ENCODE results near the gene NAALADL2. TPM values are rescaled to one million over a fixed set of nuclear protein-coding genes. Genes with fewer than 3 reads are reported as not detected.

Gene NAALADL2
- total and polyA plus RNA-seq, 2 donors (not counting 1 experiment from before 2014, with no cell fraction given), result not detected

- no peak overlapping the region for H3K4me2 ChIP-seq (replicated peaks; ENCODE audit: low read depth, low read length, poor library complexity, severe bottlenecking)
- H3K4me1 ChIP-seq (ENCODE audit: control insufficient read depth in 2 of 2, insufficient read depth in 2 of 2, low read length in 2 of 2), result no peaks in the 10 kb centered on the region
- H3K27me3 ChIP-seq (replicated peaks in 1 of 4; ENCODE audit: control extremely low read depth in 1 of 4, control insufficient read depth in 3 of 4, insufficient read depth in 4 of 4, low read length in 3 of 4), result no peaks in the 10 kb centered on the region
- intact Hi-C loops (cut with micrococcal nuclease), result no loop called here
- DNase-seq, result no peak
- Mint-ChIP-seq H3K4me3 (no peak overlapping the region), H3K9me3 (ENCODE audit: insufficient read depth) (peaks cover 6% of the 10 kb centered on the region), H3K4me1 (no peaks in the 10 kb centered on the region), H3K27me3 (no peaks in the 10 kb centered on the region), H3K27ac (no peak overlapping the region)
- H3K9me3 ChIP-seq (ENCODE audit: control extremely low read depth in 1 of 3, control insufficient read depth in 2 of 3, insufficient read depth in 1 of 3, low read length in 2 of 3), result no peaks in the 10 kb centered on the region
- H3K79me2 ChIP-seq (ENCODE audit: control insufficient read depth, insufficient read depth, low read length), result no peaks in the 10 kb centered on the region
- WGBS (ENCODE audit: insufficient coverage), result 100% methylated on average over 1 of the region's 4 CpGs
- no peaks in the 10 kb centered on the region for H4K20me1 ChIP-seq (ENCODE audit: control insufficient read depth, insufficient read depth, low read length, poor library complexity, severe bottlenecking)
- ChIA-PET POLR2A (no interaction called here), CTCF (no interaction called here)
- no peaks in the 10 kb centered on the region for H3K36me3 ChIP-seq (replicated peaks in 1 of 2; ENCODE audit: control extremely low read depth in 1 of 2, control insufficient read depth in 1 of 2, extremely low read depth in 1 of 2, insufficient read depth in 2 of 2, low read length in 1 of 2)
- H3K4me3 ChIP-seq (ENCODE audit: control extremely low read depth in 1 of 5, extremely low read depth in 1 of 5, insufficient read depth in 1 of 5, low read depth in 2 of 5, low read length in 4 of 5), result no peak overlapping the region
- no peak overlapping the region for H2AFZ ChIP-seq (ENCODE audit: insufficient read depth, low read depth, low read length, poor library complexity, severe bottlenecking)
- no peak for TF ChIP-seq EZH2 (IDR thresholded peaks at IDR 0.05; ENCODE audit: borderline replicate concordance, insufficient read depth, low read depth, low read length, poor library complexity, severe bottlenecking)
- TF ChIP-seq CTCF (IDR thresholded peaks at IDR 0.05), result no peak
- no peak overlapping the region for H3K27ac ChIP-seq (ENCODE audit: low read length in 2 of 2)
- no peak for ATAC-seq (ENCODE audit: low read depth)
- no peak overlapping the region for H3K9ac ChIP-seq (ENCODE audit: low read length)
These were observed 48.7 kb downstream of the NAALADL2 start for GRCh38 chr3:174907628-174908407.

- no peaks in the 10 kb centered on the region for H4K20me1 ChIP-seq (ENCODE audit: control insufficient read depth, insufficient read depth, low read length, poor library complexity, severe bottlenecking)
- DNase-seq (no peak), ATAC-seq (ENCODE audit: low read depth) (no peak)
- intact Hi-C loops (cut with micrococcal nuclease), result no loop called here
- H3K9ac ChIP-seq (ENCODE audit: low read length), result no peak overlapping the region
- no peak overlapping the region for H3K27ac ChIP-seq (ENCODE audit: low read length in 2 of 2)
- no peak for TF ChIP-seq CTCF (IDR thresholded peaks at IDR 0.05)
- no peak for TF ChIP-seq EZH2 (IDR thresholded peaks at IDR 0.05; ENCODE audit: borderline replicate concordance, insufficient read depth, low read depth, low read length, poor library complexity, severe bottlenecking)
- no peak overlapping the region for H3K4me2 ChIP-seq (replicated peaks; ENCODE audit: low read depth, low read length, poor library complexity, severe bottlenecking)
- Mint-ChIP-seq H3K4me3 (no peak overlapping the region), H3K27me3 (no peaks in the 10 kb centered on the region), H3K4me1 (no peaks in the 10 kb centered on the region), H3K9me3 (ENCODE audit: insufficient read depth) (peaks cover 1% of the 10 kb centered on the region), H3K27ac (no peak overlapping the region)
- H3K36me3 ChIP-seq (replicated peaks in 1 of 2; ENCODE audit: control extremely low read depth in 1 of 2, control insufficient read depth in 1 of 2, extremely low read depth in 1 of 2, insufficient read depth in 2 of 2, low read length in 1 of 2), result no peaks in the 10 kb centered on the region
- H2AFZ ChIP-seq (ENCODE audit: insufficient read depth, low read depth, low read length, poor library complexity, severe bottlenecking), result no peak overlapping the region
- H3K4me1 ChIP-seq (ENCODE audit: control insufficient read depth in 2 of 2, insufficient read depth in 2 of 2, low read length in 2 of 2), result no peaks in the 10 kb centered on the region
- peaks cover 0 to 3% (median 1%) of the 10 kb centered on the region in 3 donors for H3K9me3 ChIP-seq (ENCODE audit: control extremely low read depth in 1 of 3, control insufficient read depth in 2 of 3, insufficient read depth in 1 of 3, low read length in 2 of 3)
- ChIA-PET CTCF (no interaction called here), POLR2A (no interaction called here)
- WGBS (ENCODE audit: insufficient coverage), result 67% methylated on average over 1 of the region's 2 CpGs
- no peaks in the 10 kb centered on the region for H3K27me3 ChIP-seq (replicated peaks in 1 of 4; ENCODE audit: control extremely low read depth in 1 of 4, control insufficient read depth in 3 of 4, insufficient read depth in 4 of 4, low read length in 3 of 4)
- no peak overlapping the region for H3K4me3 ChIP-seq (ENCODE audit: control extremely low read depth in 1 of 5, extremely low read depth in 1 of 5, insufficient read depth in 1 of 5, low read depth in 2 of 5, low read length in 4 of 5)
- no peaks in the 10 kb centered on the region for H3K79me2 ChIP-seq (ENCODE audit: control insufficient read depth, insufficient read depth, low read length)
These were observed 72.6 kb downstream of the NAALADL2 start for GRCh38 chr3:174931473-174932353.

Measured in B cell (primary cell).